ENCODE measurements around the gene RAB31.

Gene RAB31

GRCh38 chr18:9796011-9796410, 87.9 kb downstream of the RAB31 start:
- no peak for DNase-seq

- no peak for DNase-seq
Measured at GRCh38 chr18:9796935-9797549, 88.9 kb downstream of the RAB31 start.

GRCh38 chr18:9802175-9803062, 94.3 kb downstream of the RAB31 start:
- DNase-seq, result peak; percentile 78

GRCh38 chr18:9803063-9803697, 95.1 kb downstream of the RAB31 start:
- DNase-seq, result peak; percentile 98

GRCh38 chr18:9803698-9804516, 95.8 kb downstream of the RAB31 start:
- DNase-seq, result peak; percentile 92

GRCh38 chr18:9804517-9805104, 96.5 kb downstream of the RAB31 start:
- DNase-seq, result no peak

- no peak for DNase-seq
Measured at GRCh38 chr18:9806905-9807304, 98.8 kb downstream of the RAB31 start.

- no peak for DNase-seq
Measured at GRCh38 chr18:9808295-9809241, 100.5 kb downstream of the RAB31 start.

GRCh38 chr18:9809697-9810096, 101.6 kb downstream of the RAB31 start:
- no peak for DNase-seq

- DNase-seq, result no peak
Measured at GRCh38 chr18:9810299-9810698, 102.2 kb downstream of the RAB31 start.

- no peak for DNase-seq
Measured at GRCh38 chr18:9810994-9811705, 103.0 kb downstream of the RAB31 start.

GRCh38 chr18:9811978-9812377, 103.9 kb downstream of the RAB31 start:
- no peak for DNase-seq

- DNase-seq, result no peak
Measured at GRCh38 chr18:9814431-9814830, 106.3 kb downstream of the RAB31 start.

GRCh38 chr18:9817286-9817685, 109.2 kb downstream of the RAB31 start:
- no peak for DNase-seq

GRCh38 chr18:9817725-9818422, 109.8 kb downstream of the RAB31 start:
- DNase-seq, result no peak

GRCh38 chr18:9818423-9818734, 110.3 kb downstream of the RAB31 start:
- no peak for DNase-seq

- DNase-seq, result no peak
Measured at GRCh38 chr18:9820127-9820526, 112.0 kb downstream of the RAB31 start.

GRCh38 chr18:9820719-9821118, 112.6 kb downstream of the RAB31 start:
- DNase-seq, result no peak

GRCh38 chr18:9822587-9823185, 114.6 kb downstream of the RAB31 start:
- DNase-seq, result no peak
